ENCODE measurements around the gene TMEM45A. TPM values are rescaled to one million over a fixed set of nuclear protein-coding genes. Genes with fewer than 3 reads are reported as not detected.
A peak's percentile ranks its signal among the peaks of the same experiment; 100 is the strongest.
"Not testable (repeated sequence)": the region's sequence is repeated elsewhere in the genome, so short reads cannot be mapped to it uniquely, and the experiment has no call there.

TMEM45A gene
- total RNA-seq, 1 donor from 2014 or later: 3.6 TPM

GRCh38 chr3:100558233-100558632 lies 65.8 kb downstream of the TMEM45A start:
- ATAC-seq (ENCODE audit: poor library complexity) (no peak), DNase-seq (no peak)
- intact Hi-C loops (cut with DNase I): no loop called here

- DNase-seq (no peak), ATAC-seq (ENCODE audit: poor library complexity) (no peak)
- intact Hi-C loops (cut with DNase I): no loop called here
These were observed 68.0 kb downstream of the TMEM45A start for GRCh38 chr3:100560426-100560825.

- DNase-seq (no peak), ATAC-seq (ENCODE audit: poor library complexity) (no peak)
- intact Hi-C loops (cut with DNase I): no loop called here
These were observed 69.2 kb downstream of the TMEM45A start for GRCh38 chr3:100561459-100562158.

GRCh38 chr3:100562224-100562857 lies 69.9 kb downstream of the TMEM45A start:
- ATAC-seq (ENCODE audit: poor library complexity): no peak

GRCh38 chr3:100563228-100563627 lies 70.8 kb downstream of the TMEM45A start:
- ATAC-seq (ENCODE audit: poor library complexity): no peak
- intact Hi-C loops (cut with DNase I): no loop called here
- no peak for DNase-seq

More at GRCh38 chr3:100562224-100562857, 69.9 kb downstream of the TMEM45A start:
- intact Hi-C loops (cut with DNase I): no loop called here
- DNase-seq: no peak

GRCh38 chr3:100563652-100564211 lies 71.3 kb downstream of the TMEM45A start:
- ATAC-seq (ENCODE audit: poor library complexity) (no peak), DNase-seq (no peak)
- intact Hi-C loops (cut with DNase I): no loop called here

GRCh38 chr3:100570811-100571210 lies 78.4 kb downstream of the TMEM45A start:
- DNase-seq (no peak), ATAC-seq (ENCODE audit: poor library complexity) (no peak)
- intact Hi-C loops (cut with DNase I): no loop called here

- no peak for ATAC-seq (ENCODE audit: poor library complexity)
These were observed 82.1 kb downstream of the TMEM45A start for GRCh38 chr3:100574536-100574935.

GRCh38 chr3:100575704-100576103 lies 83.3 kb downstream of the TMEM45A start:
- no peak for DNase-seq
- intact Hi-C loops (cut with DNase I): no loop called here

More at GRCh38 chr3:100574536-100574935, 82.1 kb downstream of the TMEM45A start:
- no peak for DNase-seq
- intact Hi-C loops (cut with DNase I): no loop called here

GRCh38 chr3:100577382-100578008 lies 85.1 kb downstream of the TMEM45A start:
- no peak for ATAC-seq (ENCODE audit: poor library complexity)
- DNase-seq: no peak
- intact Hi-C loops (cut with DNase I): no loop called here

More at GRCh38 chr3:100575704-100576103, 83.3 kb downstream of the TMEM45A start:
- no peak for ATAC-seq (ENCODE audit: poor library complexity)

- ATAC-seq (ENCODE audit: poor library complexity): no peak
- intact Hi-C loops (cut with DNase I): no loop called here
- no peak for DNase-seq
These were observed 86.2 kb downstream of the TMEM45A start for GRCh38 chr3:100578646-100579045.

GRCh38 chr3:100580147-100580546 lies 87.7 kb downstream of the TMEM45A start:
- no peak for ATAC-seq (ENCODE audit: poor library complexity)
- DNase-seq: no peak
- intact Hi-C loops (cut with DNase I): no loop called here

- intact Hi-C loops (cut with DNase I): no loop called here
- ATAC-seq (ENCODE audit: poor library complexity) (no peak), DNase-seq (no peak)
These were observed 89.2 kb downstream of the TMEM45A start for GRCh38 chr3:100581650-100582049.

- DNase-seq; ATAC-seq (ENCODE audit: poor library complexity); intact Hi-C loops (cut with DNase I): not testable (repeated sequence)
These were observed 89.7 kb downstream of the TMEM45A start for GRCh38 chr3:100582157-100582556.

- ATAC-seq (ENCODE audit: poor library complexity) (no peak), DNase-seq (no peak)
- intact Hi-C loops (cut with DNase I): no loop called here
These were observed 91.8 kb downstream of the TMEM45A start for GRCh38 chr3:100584101-100584660.

- no peak for DNase-seq
- no peak for ATAC-seq (ENCODE audit: poor library complexity)
- intact Hi-C loops (cut with DNase I): no loop called here
These were observed 94.4 kb downstream of the TMEM45A start for GRCh38 chr3:100586832-100587231.

- ATAC-seq (ENCODE audit: poor library complexity): no peak
- intact Hi-C loops (cut with DNase I): no loop called here
- DNase-seq: no peak
These were observed 95.8 kb downstream of the TMEM45A start for GRCh38 chr3:100588251-100588650.

GRCh38 chr3:100590114-100590839 lies 97.9 kb downstream of the TMEM45A start:
- no peak for DNase-seq
- peak; percentile 91 for ATAC-seq (ENCODE audit: poor library complexity)
- intact Hi-C loops (cut with DNase I): loop anchor here (2.0 to 10.0 kb wide), 3 partner anchors 128 to 757 kb away; no protein-coding TSS in a partner anchor

GRCh38 chr3:100590840-100591147 lies 98.4 kb downstream of the TMEM45A start:
- no peak for DNase-seq
- no peak for ATAC-seq (ENCODE audit: poor library complexity)
- intact Hi-C loops (cut with DNase I): loop anchor here (2.0 to 10.0 kb wide), 3 partner anchors 128 to 758 kb away; no protein-coding TSS in a partner anchor
